Peyer's patch (tissue), 4 donors: ENCODE results near the gene CORO1C.

ENCODE experiments used
- POLR2A ChIP-seq, 2 donors: fragments of 450-650 bp; IDR thresholded peaks; one replicate each; pipeline ENCODE4 v1.5.1; 2017; ENCODE audit warnings: antibody characterized with exemption in 2 of 2, mild to moderate bottlenecking in 2 of 2, moderate library complexity in 2 of 2
- TF ChIP-seq, protein P1 (sequence below), 6 experiments: fragments of 450-650 bp in 4 of 6; fragments of 200-600 bp in 2 of 6; sonication (generic) in 1 of 6; IDR thresholded peaks; one replicate each; pipeline ENCODE4 v1.5.1; 2017 to 2019; ENCODE audit warnings: antibody characterized with exemption in 6 of 6, mild to moderate bottlenecking in 3 of 6, moderate library complexity in 1 of 6

DNA sequence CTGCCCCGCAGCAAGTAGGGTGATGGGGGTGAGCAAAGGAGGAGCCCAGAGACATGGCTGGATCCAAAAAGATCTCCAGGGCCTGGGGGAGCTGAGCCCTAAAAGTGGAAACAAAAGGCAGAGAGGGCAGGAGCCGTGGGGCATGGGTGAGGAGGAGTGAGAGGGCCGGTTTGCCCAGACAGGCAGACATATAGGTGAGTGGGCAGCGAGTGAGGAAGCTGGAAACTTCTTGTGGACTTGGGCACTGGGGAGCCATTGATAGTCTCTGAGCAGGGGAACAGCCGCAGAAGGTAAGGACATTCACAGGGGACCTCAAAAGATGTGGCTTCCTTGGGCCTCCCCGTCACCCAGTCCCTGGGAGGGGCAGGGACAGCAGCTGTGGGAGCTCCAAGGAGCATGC is 116.7 kb downstream of the CORO1C start:
- TF ChIP-seq, protein P1, sequence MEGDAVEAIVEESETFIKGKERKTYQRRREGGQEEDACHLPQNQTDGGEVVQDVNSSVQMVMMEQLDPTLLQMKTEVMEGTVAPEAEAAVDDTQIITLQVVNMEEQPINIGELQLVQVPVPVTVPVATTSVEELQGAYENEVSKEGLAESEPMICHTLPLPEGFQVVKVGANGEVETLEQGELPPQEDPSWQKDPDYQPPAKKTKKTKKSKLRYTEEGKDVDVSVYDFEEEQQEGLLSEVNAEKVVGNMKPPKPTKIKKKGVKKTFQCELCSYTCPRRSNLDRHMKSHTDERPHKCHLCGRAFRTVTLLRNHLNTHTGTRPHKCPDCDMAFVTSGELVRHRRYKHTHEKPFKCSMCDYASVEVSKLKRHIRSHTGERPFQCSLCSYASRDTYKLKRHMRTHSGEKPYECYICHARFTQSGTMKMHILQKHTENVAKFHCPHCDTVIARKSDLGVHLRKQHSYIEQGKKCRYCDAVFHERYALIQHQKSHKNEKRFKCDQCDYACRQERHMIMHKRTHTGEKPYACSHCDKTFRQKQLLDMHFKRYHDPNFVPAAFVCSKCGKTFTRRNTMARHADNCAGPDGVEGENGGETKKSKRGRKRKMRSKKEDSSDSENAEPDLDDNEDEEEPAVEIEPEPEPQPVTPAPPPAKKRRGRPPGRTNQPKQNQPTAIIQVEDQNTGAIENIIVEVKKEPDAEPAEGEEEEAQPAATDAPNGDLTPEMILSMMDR (IDR thresholded peaks at IDR 0.05): no peak
- no peak for TF ChIP-seq POLR2A (IDR thresholded peaks at IDR 0.05)
